Ovary (tissue), 9 donors: ENCODE data around the gene DTNA. TPM values are rescaled to one million over a fixed set of nuclear protein-coding genes. Genes with fewer than 3 reads are reported as not detected.

Source experiments
- DNase-seq, 5 donors: peaks; one replicate each; pipeline ENCODE4 v3.0.0-alpha.2; 2019 to 2020
- H3K27ac ChIP-seq, 2 donors: fragments of 200-600 bp; one replicate each; pipeline versions ENCODE4 v1.5.1 to v1.8.0; 2019 to 2022
- H3K27me3 ChIP-seq: fragments of 200-600 bp; one replicate; pipeline ENCODE4 v1.8.0; 2022
- H3K36me3 ChIP-seq: fragments of 200-600 bp; sonication (generic); one replicate; pipeline ENCODE4 v1.5.1; 2019
- H3K4me1 ChIP-seq: one replicate; pipeline ENCODE4 v1.8.1; 2013; ENCODE audit warnings: mild to moderate bottlenecking, moderate library complexity; ENCODE audit not compliant: insufficient read depth
- H3K4me3 ChIP-seq: fragments of 200-600 bp; sonication (generic); one replicate; pipeline ENCODE4 v1.5.1; 2017
- H3K9me3 ChIP-seq, 2 donors: fragments of 200-600 bp in 1 of 2; sonication (generic) in 1 of 2; one replicate each; pipeline versions ENCODE4 v1.5.1 to v1.8.1; 2013 to 2019; ENCODE audit warnings: mild to moderate bottlenecking in 1 of 2, moderate library complexity in 1 of 2
- EP300 ChIP-seq: sonication (generic); formaldehyde crosslinking; IDR thresholded peaks from one replicate; pipeline ENCODE4 v1.6.1; 2017; ENCODE audit warnings: antibody characterized with exemption
- POLR2A ChIP-seq: fragments of 450-650 bp; IDR thresholded peaks from one replicate; pipeline ENCODE4 v1.6.1; 2017; ENCODE audit warnings: antibody characterized with exemption, mild to moderate bottlenecking, moderate library complexity
- WGBS, 3 donors: extraction: QIAGEN DNeasy Blood & Tissue Kit in 1 of 3; methylation state at CpG; one replicate each; pipeline versions ENCODE4 v1.1.5 to v1.1.7; 2013 to 2017; 5-methylcytosine and 5-hydroxymethylcytosine counted together
- intact Hi-C, 4 donors: fragments of 100-400 bp; cut with DNase I; formaldehyde crosslinking; loops; one replicate each; pipeline versions ENCODE4 v1.11.0 to v1.15.1; 2022 to 2023
- polyA plus RNA-seq, 2 donors: library from polyadenylated mRNA; stranded (reverse); fragments of 200-250 nt in 1 of 2; fragments of 350-450 nt in 1 of 2; fragmentation: Illumina TruSeq in 1 of 2; extraction: RNeasy Lipid Tissue Mini Kit (QIAGEN cat#74804) in 1 of 2; gene quantifications; one replicate each; pipeline ENCODE4 v1.2.3, GENCODE V29; 2013 to 2014
- total RNA-seq, 7 donors: library from RNA; depleted of rRNA in 2 of 7; stranded (reverse); fragments of >200 nt in 2 of 7; fragmentation: NEBNext Ultra II Directional in 3 of 7; extraction: Animal tissue kit (Norgen Biotek cat#: 25700) in 3 of 7; gene quantifications; one replicate each; pipeline versions ENCODE4 v1.1.0 to v1.2.4, GENCODE V29; 2016 to 2023
- TF ChIP-seq, protein P1 (sequence below), 3 donors: fragments of 450-650 bp in 2 of 3; fragments of 200-600 bp in 1 of 3; IDR thresholded peaks; one replicate each; pipeline versions ENCODE4 v1.5.1 to v1.8.0; 2016 to 2022; ENCODE audit warnings: antibody characterized with exemption in 3 of 3, mild to moderate bottlenecking in 1 of 3
- donor health status: DM: no; HTN: no; CAD: no; lungs with moderate emphysema.
- donor health status: DM: no; HTN: no; CAD: no.
- donor health status: Bipolar disorder and iron deficiency.
- donor health status: DM: yes; HTN: yes; CAD: no.
- donor health status: DM: no; HTN: no; CAD: no.
- donor health status: DM: yes; HTN: yes; CAD: no.

Gene DTNA
- total and polyA plus RNA-seq, 9 donors = 4.3 to 34.2 (median 18.4) TPM

DNA sequence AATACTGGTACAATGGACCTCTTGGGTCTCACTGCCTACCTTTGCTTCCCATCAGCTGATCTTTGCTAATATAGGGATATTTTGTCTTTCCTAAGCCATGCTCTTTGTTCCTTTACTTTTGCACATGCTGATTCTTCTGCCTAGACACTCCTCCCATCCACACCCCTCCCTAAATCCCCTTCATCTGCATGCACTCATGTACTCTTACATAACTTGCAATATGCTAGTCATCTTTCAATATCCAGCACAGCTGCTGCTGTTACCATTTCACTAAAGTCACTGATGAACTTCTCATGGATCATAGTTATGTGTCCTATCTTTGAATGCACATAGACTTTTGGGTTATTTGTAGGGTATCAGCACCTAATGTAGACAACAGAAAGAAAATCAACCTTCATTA, 18.5 kb upstream of the DTNA start:
- H3K4me1 ChIP-seq = no peaks in the 10 kb centered on the region
- no peak overlapping the region for H3K4me3 ChIP-seq
- no peak overlapping the region for H3K27ac ChIP-seq
- H3K9me3 ChIP-seq = no peaks in the 10 kb centered on the region
- TF ChIP-seq POLR2A = no peak
- TF ChIP-seq, protein P1, sequence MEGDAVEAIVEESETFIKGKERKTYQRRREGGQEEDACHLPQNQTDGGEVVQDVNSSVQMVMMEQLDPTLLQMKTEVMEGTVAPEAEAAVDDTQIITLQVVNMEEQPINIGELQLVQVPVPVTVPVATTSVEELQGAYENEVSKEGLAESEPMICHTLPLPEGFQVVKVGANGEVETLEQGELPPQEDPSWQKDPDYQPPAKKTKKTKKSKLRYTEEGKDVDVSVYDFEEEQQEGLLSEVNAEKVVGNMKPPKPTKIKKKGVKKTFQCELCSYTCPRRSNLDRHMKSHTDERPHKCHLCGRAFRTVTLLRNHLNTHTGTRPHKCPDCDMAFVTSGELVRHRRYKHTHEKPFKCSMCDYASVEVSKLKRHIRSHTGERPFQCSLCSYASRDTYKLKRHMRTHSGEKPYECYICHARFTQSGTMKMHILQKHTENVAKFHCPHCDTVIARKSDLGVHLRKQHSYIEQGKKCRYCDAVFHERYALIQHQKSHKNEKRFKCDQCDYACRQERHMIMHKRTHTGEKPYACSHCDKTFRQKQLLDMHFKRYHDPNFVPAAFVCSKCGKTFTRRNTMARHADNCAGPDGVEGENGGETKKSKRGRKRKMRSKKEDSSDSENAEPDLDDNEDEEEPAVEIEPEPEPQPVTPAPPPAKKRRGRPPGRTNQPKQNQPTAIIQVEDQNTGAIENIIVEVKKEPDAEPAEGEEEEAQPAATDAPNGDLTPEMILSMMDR (IDR thresholded peaks at IDR 0.05) = no peak
- TF ChIP-seq EP300 = no peak
- DNase-seq = no peak
- no peaks in the 10 kb centered on the region for H3K36me3 ChIP-seq
- intact Hi-C loops = no loop called here
- no peaks in the 10 kb centered on the region for H3K27me3 ChIP-seq

DNA sequence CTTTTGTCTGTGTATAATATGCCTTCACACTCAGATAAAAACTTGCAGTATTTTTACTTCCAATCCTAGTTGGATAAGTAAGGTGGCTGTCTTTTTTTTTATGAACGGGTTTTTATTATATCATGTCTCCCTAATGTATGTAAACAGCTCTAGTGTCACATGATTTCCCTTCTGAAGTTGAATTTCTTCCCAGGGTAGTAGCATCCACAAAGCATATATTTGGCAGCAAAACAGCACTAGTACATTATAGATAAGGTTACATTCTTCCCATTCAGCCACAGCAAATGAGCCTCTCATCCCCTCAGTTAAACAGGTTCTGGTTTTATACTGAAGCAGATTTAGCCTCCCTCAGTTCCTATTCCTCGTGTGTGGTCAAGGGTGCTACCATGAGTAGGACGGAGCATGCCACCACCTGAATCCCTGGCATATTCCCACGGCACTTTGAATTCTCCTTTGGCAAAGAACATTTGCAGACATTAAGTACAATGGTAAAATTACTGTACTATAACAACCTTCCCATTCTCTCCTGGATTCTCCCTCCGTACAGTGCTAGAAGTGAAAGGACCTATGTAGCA, 15.4 kb upstream of the DTNA start:
- no peaks in the 10 kb centered on the region for H3K4me1 ChIP-seq
- intact Hi-C loops = no loop called here
- no peaks in the 10 kb centered on the region for H3K9me3 ChIP-seq
- DNase-seq = no peak
- H3K27me3 ChIP-seq = no peaks in the 10 kb centered on the region
- 53 to 55% (median 55%) methylated on average over 5 of the region's 5 CpGs for WGBS, 3 donors
- TF ChIP-seq POLR2A (no peak), EP300 (no peak)
- TF ChIP-seq, protein P1 (IDR thresholded peaks at IDR 0.05) = no peak
- no peak overlapping the region for H3K27ac ChIP-seq
- H3K4me3 ChIP-seq = no peak overlapping the region
- no peaks in the 10 kb centered on the region for H3K36me3 ChIP-seq

DNA sequence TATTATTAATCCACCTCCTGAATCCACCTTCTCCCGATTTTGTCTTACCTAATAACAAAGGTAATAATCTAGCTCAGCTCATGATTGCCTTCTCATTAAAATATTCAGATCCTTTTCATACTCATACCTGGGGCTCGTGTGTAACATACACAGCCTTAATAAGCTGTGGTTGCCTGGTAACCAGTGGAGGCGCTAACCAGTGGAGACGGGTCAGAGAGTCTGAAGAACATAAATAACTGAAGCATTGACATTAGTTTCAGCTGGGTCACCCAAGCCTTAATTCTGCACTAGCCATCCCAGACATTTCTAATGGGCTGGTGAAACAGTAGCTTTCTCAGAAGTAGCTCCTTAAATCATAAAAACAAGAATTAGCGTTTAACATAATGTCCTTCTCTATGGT, 14.8 kb upstream of the DTNA start:
- H3K27me3 ChIP-seq = no peaks in the 10 kb centered on the region
- no peaks in the 10 kb centered on the region for H3K4me1 ChIP-seq
- intact Hi-C loops = no loop called here
- no peaks in the 10 kb centered on the region for H3K9me3 ChIP-seq
- DNase-seq = no peak
- TF ChIP-seq POLR2A = no peak
- TF ChIP-seq, protein P1 (IDR thresholded peaks at IDR 0.05) = no peak
- no peaks in the 10 kb centered on the region for H3K36me3 ChIP-seq
- H3K4me3 ChIP-seq = no peak overlapping the region
- 61 to 68% (median 66%) methylated on average over 5 of the region's 5 CpGs for WGBS, 3 donors
- no peak overlapping the region for H3K27ac ChIP-seq

DNA sequence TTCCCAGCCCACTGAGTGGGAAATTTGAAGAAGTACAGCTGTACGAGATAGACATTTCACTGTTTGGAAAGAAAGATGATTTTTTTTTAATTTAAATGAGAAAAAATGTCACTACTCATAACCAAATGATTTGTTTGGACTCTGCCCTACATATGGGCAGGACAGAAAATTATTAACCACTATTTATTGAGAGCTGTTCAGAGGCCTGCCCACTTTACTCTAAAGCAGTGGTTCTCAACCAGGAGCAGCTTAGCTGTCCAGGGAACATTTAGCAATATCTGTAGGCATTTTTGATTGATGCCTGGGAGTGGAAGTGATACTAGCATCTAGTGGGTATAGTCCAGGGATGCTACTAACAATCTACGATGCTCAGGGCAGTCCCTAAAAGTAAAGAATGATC, 13.4 kb upstream of the DTNA start:
- no peak overlapping the region for H3K4me3 ChIP-seq
- no peak overlapping the region for H3K27ac ChIP-seq
- no peaks in the 10 kb centered on the region for H3K36me3 ChIP-seq
- H3K4me1 ChIP-seq = no peaks in the 10 kb centered on the region
- WGBS, 3 donors = 92 to 99% (median 97%) methylated on average over 2 of the region's 2 CpGs
- DNase-seq = no peak
- H3K9me3 ChIP-seq = no peaks in the 10 kb centered on the region
- TF ChIP-seq POLR2A = no peak
- TF ChIP-seq, protein P1 (IDR thresholded peaks at IDR 0.05) = no peak
- TF ChIP-seq EP300 = no peak
- intact Hi-C loops = no loop called here
- H3K27me3 ChIP-seq = no peaks in the 10 kb centered on the region

DNA sequence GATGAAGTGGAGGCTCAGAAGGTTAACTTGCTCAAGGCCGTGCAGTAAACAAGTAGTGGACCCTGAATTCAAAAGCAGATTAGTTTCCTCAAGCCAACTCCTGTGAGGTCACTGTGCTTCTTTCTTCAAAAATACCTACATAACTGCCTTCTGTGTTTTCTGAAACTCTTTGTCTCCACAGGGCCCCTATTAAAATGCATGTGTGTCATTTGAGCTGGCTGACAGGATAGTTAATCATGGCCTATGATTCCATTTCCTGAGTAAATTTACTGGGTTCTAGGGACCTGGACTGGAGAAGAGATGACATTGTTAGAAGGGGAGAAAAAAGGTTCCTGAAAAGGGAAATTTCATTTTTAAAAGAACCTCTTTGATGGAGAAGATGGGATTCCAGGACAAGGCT, 12.9 kb upstream of the DTNA start:
- H3K36me3 ChIP-seq = no peaks in the 10 kb centered on the region
- no peak for TF ChIP-seq POLR2A
- TF ChIP-seq EP300 = no peak
- H3K4me1 ChIP-seq = no peaks in the 10 kb centered on the region
- DNase-seq = no peak
- H3K27me3 ChIP-seq = no peaks in the 10 kb centered on the region
- intact Hi-C loops = no loop called here
- H3K27ac ChIP-seq = no peak overlapping the region
- no peaks in the 10 kb centered on the region for H3K9me3 ChIP-seq
- H3K4me3 ChIP-seq = no peak overlapping the region
- 78 to 92% (median 83%) methylated on average over 1 of the region's 1 CpG for WGBS, 3 donors
